GM19452 (cell line): ENCODE data around the gene CLECL1.
"Not testable (repeated sequence)": the region's sequence is repeated elsewhere in the genome, so short reads cannot be mapped to it uniquely, and the experiment has no call there.

Experiments used
- ATAC-seq: cut with Tn5 transposase; IDR thresholded peaks from one replicate; pipeline ENCODE4 v1.9.1; 2021; ENCODE audit not compliant: unreplicated experiment

The CLECL1 gene

DNA sequence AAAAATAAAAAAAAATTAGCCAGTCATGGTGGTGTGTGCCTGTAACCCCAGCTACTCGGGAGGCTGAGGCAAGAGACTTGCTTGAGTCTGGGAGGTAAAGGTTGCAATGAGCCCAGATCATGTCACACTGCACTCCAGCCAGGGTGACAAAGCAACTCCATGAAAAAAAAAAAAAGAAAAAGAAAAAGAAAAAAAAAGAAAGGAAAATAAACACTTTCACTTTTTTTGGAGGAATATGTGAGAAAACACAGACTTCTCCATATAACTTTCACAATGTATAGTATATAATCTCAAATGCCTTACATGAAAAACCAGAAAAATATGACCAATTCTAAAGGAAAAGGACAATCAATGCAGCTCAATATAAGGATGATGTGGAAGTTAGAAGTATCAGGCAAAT lies 8.9 kb downstream of the CLECL1 start:
- no peak for ATAC-seq

DNA sequence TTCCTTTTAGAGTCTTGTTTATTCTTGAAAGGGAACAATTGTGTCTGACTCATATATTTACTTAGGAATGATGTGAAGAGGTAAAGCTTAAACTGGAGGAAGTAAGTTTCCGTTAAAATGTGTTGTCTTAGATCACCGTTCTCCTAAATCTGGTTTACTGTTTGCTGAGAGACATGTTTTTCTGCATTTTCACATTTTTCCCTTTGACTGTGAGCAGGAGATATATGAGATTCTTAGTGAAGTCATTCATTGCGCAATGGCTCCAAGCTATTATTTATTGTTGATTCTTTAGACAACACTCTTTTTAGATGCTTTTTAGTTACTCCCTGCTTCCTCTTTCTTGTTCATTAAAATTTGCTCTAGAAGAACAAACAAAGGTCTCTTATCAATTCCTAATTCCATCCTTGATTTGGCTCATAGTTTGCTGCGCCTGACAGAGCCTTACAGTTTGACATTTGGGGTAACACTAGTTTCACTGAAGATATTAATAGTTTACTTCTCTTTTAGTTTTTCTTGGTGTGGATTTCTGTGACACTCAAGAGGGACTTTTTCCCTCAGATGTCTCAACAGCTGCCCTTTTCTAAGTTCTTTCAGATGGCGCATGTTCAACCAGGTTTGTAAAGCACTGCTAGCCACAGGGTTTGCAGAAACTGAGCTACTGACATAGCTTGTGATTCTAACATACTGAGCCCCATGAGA lies 11.4 kb downstream of the CLECL1 start:
- no peak for ATAC-seq

DNA sequence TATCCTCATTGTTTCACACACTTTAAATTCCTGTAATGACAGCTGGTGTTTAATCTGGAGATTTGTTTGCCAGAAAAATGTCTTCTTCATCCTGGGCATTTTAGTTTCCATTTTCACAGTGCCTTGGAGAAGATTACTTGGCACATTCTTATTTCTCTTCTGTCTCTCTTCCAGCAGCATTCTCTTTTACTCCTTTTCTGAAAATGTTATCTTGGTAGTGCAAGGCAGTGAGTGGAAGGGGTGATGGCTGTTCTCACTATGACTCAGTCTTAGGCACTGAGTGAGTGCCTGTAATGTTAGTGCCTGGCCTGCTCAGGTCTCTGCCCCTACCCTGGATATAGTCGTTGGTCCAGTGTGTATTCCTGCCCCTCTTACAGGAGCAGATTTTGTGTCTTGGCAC lies 13.1 kb downstream of the CLECL1 start:
- ATAC-seq = no peak

GRCh38 chr12:9718968-9719367 lies 13.9 kb downstream of the CLECL1 start:
- no peak for ATAC-seq

- no peak for ATAC-seq
Observed at GRCh38 chr12:9717070-9717925, 15.6 kb downstream of the CLECL1 start.

- peak; percentile 77 for ATAC-seq
Observed at GRCh38 chr12:9713032-9713558, 19.8 kb downstream of the CLECL1 start.

DNA sequence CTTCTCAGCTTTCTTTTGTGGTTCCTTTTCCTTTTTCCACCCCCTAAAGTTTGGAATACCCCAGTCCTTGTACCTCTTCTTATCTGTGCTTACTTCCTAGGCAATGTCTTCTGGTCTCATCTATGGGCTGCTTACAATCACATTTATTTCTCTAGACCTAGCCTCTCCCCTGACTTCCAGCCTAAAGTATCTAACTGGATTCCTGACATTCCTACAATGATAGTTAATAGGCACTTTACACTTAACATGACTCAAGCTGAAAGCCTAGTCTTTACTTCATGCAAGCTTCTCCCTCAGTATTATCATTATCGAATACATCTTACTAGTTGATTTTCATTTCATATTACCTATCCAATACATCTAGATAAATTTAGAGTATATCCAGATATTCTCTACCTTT lies 21.2 kb downstream of the CLECL1 start:
- ATAC-seq = no peak

DNA sequence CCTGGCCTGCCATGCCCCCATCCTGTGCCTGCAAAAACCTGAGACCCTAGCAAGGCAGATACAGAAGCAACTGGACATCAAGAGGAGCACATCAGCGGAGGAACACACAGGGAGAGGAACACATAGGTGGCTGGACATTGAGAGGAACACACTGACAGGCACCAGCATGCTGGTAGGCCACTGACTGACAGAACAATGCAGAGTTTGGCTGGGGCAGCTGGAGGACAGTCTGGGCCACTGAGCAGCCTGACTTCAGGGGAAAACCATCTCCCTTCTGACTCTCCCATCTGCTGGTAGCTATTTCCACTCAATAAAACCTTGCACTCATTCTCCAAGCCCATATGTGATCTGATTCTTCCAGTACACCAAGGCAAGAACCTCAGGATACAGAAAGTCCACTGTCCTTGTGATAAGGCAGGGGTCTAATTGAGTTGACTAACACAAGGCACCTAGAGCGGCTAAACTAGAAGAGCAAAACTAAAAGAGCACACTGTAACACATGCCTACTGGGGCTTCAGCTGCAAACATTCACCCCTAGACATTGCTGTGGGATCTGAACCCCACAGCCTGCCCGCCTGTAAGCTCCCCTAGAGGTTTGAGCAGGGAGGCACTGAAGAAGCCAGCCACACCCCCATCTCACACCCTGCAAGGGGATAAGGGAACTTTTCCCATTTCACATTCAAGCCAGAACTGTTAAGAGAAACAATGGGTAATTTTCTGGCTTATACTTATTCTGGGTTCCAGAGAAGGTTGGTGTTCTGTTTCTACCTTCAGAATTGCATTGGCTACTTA lies 22.1 kb downstream of the CLECL1 start:
- ATAC-seq = no peak

DNA sequence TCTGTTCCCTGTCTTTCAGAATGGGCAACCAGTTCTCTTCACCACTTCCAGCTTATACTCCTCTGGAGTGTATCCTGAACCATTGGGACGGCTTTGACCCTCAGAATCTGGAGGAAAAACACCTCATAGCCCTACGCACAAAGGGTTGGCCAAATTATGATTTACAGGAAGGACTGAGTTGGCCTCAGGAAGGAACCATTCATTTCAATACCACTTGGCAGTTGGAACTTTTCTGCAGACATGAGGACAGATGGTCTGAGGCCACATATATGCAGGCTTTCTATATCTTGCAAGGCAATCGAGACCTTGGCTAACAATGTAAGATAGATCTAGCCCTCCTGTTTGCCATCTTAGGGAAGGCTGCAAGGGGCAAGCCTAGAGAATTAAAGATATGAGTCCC lies 24.0 kb downstream of the CLECL1 start:
- no peak for ATAC-seq

- ATAC-seq = no peak
Observed at GRCh38 chr12:9707864-9708808, 24.8 kb downstream of the CLECL1 start.

DNA sequence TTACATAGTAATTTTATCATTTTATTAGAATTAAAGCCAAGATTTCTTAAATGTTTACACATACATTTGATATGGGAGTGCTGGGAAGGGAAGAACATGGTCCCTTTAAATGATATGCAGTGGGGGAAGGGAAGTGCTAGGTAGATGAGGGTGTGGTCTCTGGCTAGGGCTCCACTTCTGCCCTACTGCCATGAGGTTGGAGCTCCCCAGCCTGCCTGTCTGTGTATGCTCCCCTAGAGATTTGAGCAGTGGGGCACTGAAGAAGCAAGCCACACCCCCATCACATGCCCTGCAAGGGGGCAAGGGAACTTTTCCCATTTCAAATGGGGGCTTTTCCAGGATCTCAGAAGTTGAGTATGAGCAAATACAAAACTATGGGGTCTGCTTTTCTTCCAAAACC lies 25.5 kb downstream of the CLECL1 start:
- no peak for ATAC-seq

- no peak for ATAC-seq
Observed at GRCh38 chr12:9706086-9706685, 26.7 kb downstream of the CLECL1 start.

DNA sequence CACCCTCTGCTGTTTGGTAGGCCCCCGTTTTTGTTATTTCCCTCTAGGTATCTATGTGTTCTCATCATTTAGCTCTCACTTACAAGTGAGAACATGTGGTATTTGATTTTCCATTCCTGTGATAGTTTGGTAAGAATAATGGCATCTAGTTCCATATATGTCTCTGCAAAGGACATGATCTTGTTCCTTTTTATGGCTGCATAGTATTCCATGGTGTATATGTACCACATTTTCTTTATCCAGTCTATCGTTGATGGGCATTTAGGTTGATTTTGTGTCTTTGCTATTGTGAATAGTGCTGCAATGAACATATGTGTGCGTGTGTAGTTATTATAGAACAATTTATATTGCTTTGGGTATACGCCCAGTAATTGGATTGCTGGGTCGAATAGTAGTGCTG lies 28.3 kb downstream of the CLECL1 start:
- not testable (repeated sequence) for ATAC-seq

GRCh38 chr12:9702255-9702654 lies 30.6 kb downstream of the CLECL1 start:
- no peak for ATAC-seq

GRCh38 chr12:9701380-9702154 lies 31.3 kb downstream of the CLECL1 start:
- ATAC-seq = no peak

DNA sequence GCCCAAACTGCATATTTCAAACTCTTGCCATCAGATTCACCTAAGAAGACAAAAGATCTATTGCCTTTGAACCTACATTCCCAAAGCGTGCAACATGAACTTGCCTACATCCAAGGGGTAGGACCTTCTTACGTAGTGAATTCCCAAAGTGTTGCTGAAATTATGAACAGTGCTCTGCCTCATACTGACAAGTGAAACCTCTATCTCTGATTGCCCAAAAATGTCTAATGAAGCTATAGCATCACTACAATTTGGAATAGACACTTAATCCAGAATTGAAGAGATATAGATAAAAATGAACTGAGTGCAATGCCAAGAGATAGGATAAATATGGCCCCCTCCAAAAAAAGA lies 32.3 kb downstream of the CLECL1 start:
- ATAC-seq = no peak

DNA sequence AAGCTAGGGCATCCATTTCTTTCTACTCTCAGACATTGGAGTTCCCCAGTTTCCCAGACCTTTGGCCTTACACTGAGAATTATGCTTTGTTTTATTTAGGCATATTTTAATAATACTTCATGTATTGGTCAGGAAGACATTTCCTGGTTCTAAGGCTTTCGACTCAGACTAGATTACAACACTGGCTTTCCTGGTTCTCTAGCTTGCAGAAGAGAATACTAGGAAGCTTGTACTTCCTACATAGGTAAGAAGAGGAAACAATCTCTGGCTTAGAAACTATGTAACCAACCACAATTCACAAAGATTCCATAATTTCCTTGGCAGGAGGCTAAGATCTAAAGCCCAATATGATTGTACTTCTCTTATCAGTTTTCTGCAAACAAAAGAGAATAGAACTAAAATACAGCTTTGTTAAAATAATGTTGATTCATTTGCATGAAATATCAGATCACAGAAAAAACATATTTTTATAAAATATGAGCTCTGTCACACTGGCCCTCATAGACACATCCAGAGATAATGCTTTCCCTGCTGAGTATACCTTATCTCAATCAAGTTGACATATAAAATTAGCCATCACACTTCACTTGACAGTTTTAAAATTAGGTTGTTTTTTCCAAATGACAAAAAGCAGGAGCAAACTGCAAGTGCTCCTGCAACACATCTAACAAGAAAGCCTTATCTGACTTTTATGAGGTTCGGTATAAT lies 32.8 kb downstream of the CLECL1 start:
- no peak for ATAC-seq

- ATAC-seq = no peak
Observed at GRCh38 chr12:9699269-9699897, 33.5 kb downstream of the CLECL1 start.
